VCaP (cell line): ENCODE measurements around the gene TMED1.
A peak's percentile ranks its signal among the peaks of the same experiment; 100 is the strongest.
"Not testable (repeated sequence)": the region's sequence is repeated elsewhere in the genome, so short reads cannot be mapped to it uniquely, and the experiment has no call there.

Experiments used
- H3K27ac ChIP-seq: fragments of 450-650 bp; 2 replicates; pipeline ENCODE4 v1.5.1; 2017
- CTCF ChIP-seq: fragments of 450-650 bp; conservative IDR thresholded peaks from 2 replicates; pipeline ENCODE4 v1.5.1; 2017; ENCODE audit warnings: mild to moderate bottlenecking, moderate library complexity

The TMED1 gene

GRCh38 chr19:10846500-10847202 is 10.6 kb upstream of the TMED1 start:
- no peak overlapping the region for H3K27ac ChIP-seq
- no peak for TF ChIP-seq CTCF

GRCh38 chr19:10842788-10843187 is 6.8 kb upstream of the TMED1 start:
- TF ChIP-seq CTCF, result no peak
- H3K27ac ChIP-seq, result no peak overlapping the region

- no peak for TF ChIP-seq CTCF
- no peak overlapping the region for H3K27ac ChIP-seq
Measured at GRCh38 chr19:10839114-10840050, 3.4 kb upstream of the TMED1 start.

DNA sequence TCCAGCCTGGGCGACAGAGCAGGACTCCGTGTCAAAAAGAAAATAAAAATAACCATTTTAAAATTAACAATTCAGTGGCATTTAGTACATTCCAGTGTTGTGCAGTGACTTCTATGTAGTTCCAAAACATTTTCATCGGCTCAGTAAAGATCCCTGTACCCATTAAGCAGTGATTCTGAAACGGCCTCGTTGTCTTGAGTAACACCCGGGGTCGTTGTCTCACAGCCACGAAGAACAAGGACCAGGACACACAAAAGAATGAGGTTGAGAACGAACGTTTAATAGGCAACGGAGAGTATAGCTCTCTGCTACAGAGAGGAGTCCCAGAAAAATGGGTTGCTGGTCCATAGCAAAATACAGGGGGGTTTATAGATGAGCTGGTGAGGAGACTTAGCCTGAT is 2.4 kb upstream of the TMED1 start:
- no peak overlapping the region for H3K27ac ChIP-seq
- no peak for TF ChIP-seq CTCF

DNA sequence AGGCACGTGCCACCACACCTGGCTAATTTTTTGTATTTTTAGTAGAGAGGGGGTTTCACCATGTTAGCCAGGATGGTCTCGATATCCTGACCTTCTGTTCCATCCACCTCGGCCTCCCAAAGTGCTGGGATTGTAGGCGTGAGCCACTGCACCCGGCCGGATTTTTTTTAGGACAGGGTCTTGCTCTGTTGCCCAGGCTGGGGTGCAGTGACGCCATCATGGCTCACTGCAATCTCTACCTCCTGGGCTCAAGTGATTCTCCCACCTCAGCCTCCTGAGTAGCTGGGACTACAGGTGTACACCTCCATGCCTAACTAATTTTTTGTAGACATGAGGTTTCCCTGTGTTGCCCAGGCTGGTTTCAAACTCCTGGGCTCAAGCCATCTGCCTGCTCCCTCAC is 1.6 kb upstream of the TMED1 start:
- H3K27ac ChIP-seq, result not testable (repeated sequence)

- peak overlapping the region; percentile 93 for H3K27ac ChIP-seq
- TF ChIP-seq CTCF, result no peak
Measured at GRCh38 chr19:10836479-10837330, 693 bp upstream of the TMED1 start.

- no peak for TF ChIP-seq CTCF
- H3K27ac ChIP-seq, result peak overlapping the region; percentile 93
Measured at GRCh38 chr19:10835089-10835753, 791 bp downstream of the TMED1 start.
